Measurements from ENCODE around the gene CDYL.

Gene CDYL

DNA sequence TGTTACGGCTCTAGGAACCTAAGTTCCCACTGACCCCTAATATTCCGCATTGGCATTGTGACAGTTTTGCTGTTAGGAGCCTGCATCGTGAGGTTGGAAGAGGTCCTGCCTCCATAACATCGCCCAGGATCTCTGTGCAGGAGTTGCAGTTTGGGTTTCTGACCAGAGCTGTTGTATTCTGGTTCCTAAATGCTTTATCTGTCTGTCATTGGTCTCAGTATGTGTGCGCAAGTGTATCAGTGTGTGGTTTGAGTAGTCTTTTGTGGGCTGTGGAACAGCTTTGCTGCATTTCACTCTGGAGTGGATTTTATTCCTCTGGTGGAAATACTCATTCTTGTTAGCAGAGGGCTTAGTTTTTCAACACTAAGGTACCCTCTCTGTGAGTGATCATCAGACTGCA lies 95.6 kb downstream of the CDYL start:
- Histone ChIP-seq H3K27ac (no peak overlapping the region), H3K4me3 (ENCODE audit: low read depth in 1 of 2, low read length in 1 of 2) (no peak overlapping the region), H3K4me1 (ENCODE audit: control insufficient read depth in 1 of 2, insufficient read depth in 1 of 2, low read depth in 1 of 2, low read length in 1 of 2) (no peaks in the 10 kb centered on the region), H3K27me3 (no peaks in the 10 kb centered on the region), H3K9me3 (no peaks in the 10 kb centered on the region), H3K36me3 (no peaks in the 10 kb centered on the region)
- TF ChIP-seq, protein P1, sequence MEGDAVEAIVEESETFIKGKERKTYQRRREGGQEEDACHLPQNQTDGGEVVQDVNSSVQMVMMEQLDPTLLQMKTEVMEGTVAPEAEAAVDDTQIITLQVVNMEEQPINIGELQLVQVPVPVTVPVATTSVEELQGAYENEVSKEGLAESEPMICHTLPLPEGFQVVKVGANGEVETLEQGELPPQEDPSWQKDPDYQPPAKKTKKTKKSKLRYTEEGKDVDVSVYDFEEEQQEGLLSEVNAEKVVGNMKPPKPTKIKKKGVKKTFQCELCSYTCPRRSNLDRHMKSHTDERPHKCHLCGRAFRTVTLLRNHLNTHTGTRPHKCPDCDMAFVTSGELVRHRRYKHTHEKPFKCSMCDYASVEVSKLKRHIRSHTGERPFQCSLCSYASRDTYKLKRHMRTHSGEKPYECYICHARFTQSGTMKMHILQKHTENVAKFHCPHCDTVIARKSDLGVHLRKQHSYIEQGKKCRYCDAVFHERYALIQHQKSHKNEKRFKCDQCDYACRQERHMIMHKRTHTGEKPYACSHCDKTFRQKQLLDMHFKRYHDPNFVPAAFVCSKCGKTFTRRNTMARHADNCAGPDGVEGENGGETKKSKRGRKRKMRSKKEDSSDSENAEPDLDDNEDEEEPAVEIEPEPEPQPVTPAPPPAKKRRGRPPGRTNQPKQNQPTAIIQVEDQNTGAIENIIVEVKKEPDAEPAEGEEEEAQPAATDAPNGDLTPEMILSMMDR (IDR thresholded peaks at IDR 0.05), result no peak

DNA sequence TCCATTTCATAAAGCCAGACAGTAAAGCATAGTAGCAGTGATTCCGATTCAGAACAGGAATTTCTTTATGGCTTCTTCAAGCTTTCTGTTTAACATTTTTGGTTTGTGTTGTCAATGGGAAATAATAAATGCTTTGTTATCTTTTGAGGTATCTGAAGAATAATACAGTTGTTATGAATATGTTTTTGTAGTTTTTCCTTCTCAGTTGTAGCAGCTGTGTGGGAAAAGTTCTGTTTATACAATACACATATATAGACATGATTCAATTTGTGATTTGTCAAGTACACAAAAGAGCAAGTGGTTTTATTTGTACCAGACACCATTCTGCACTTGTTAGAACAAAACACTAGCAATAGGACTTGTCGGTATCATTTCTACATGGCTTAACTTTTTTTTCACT lies 96.6 kb downstream of the CDYL start:
- H3K27me3 ChIP-seq, result no peaks in the 10 kb centered on the region
- TF ChIP-seq, protein P1 (IDR thresholded peaks at IDR 0.05), result no peak

DNA sequence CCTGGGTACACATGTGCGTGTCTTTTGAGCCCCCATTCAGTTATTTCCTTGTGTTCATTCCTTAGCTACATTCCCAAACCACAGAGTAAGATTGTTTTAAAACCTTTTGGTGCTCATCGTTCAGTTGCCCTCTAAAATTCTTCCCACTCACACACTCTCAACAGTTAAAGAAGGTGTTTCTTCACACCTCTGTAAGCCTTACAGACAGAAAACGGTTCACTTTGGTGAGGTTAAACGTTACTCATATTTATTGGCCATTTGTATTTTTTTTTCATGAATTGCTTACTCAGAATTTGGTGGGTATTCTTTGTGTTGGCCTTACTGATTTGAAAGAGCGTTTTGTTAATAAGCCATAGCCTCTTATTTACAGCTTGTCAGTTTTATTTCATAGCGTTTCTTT lies 97.7 kb downstream of the CDYL start:
- Histone ChIP-seq H3K27ac (no peak overlapping the region), H3K27me3 (no peaks in the 10 kb centered on the region), H3K36me3 (no peaks in the 10 kb centered on the region), H3K4me3 (ENCODE audit: low read depth in 1 of 2, low read length in 1 of 2) (no peak overlapping the region), H3K9me3 (no peaks in the 10 kb centered on the region), H3K4me1 (ENCODE audit: control insufficient read depth in 1 of 2, insufficient read depth in 1 of 2, low read depth in 1 of 2, low read length in 1 of 2) (no peaks in the 10 kb centered on the region)
- TF ChIP-seq, protein P1 (IDR thresholded peaks at IDR 0.05), result no peak

More for the DNA sequence above, 96.6 kb downstream of the CDYL start:
- H3K4me3 ChIP-seq (ENCODE audit: low read depth in 1 of 2, low read length in 1 of 2), result no peak overlapping the region
- H3K36me3 ChIP-seq, result no peaks in the 10 kb centered on the region
- H3K4me1 ChIP-seq (ENCODE audit: control insufficient read depth in 1 of 2, insufficient read depth in 1 of 2, low read depth in 1 of 2, low read length in 1 of 2), result no peaks in the 10 kb centered on the region
- no peaks in the 10 kb centered on the region for H3K9me3 ChIP-seq
- H3K27ac ChIP-seq, result no peak overlapping the region

DNA sequence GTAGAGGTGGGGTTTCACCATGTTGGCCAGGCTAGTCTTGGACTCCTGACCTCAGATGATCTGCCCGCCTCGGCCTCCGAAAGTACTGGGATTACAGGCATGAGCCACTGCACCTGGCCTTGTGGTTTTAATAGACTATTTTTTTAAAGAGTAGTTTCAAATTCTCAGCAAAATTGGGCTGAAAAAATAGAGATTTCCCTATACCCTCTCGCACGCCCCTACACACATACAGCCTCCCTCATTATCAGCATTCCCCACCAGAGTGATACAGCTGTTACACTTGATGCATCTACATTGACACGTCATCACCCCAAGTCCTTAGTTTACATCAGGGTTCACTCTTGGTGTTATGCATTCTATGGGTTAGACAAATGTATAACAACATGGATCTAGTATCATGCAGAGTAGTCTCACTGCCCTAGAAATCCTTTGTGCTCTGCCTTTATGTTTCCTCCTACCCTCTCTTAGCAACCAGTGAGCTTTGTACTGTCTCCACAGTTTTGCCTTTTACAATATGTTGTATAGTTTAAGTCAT lies 103.6 kb downstream of the CDYL start:
- H3K27me3 ChIP-seq, result no peaks in the 10 kb centered on the region
- no peak overlapping the region for H3K27ac ChIP-seq
- H3K9me3 ChIP-seq, result no peaks in the 10 kb centered on the region
- no peak overlapping the region for H3K4me3 ChIP-seq (ENCODE audit: low read depth in 1 of 2, low read length in 1 of 2)
- H3K36me3 ChIP-seq, result no peaks in the 10 kb centered on the region
- TF ChIP-seq, protein P1 (IDR thresholded peaks at IDR 0.05), result no peak
- no peaks in the 10 kb centered on the region for H3K4me1 ChIP-seq (ENCODE audit: control insufficient read depth in 1 of 2, insufficient read depth in 1 of 2, low read depth in 1 of 2, low read length in 1 of 2)

DNA sequence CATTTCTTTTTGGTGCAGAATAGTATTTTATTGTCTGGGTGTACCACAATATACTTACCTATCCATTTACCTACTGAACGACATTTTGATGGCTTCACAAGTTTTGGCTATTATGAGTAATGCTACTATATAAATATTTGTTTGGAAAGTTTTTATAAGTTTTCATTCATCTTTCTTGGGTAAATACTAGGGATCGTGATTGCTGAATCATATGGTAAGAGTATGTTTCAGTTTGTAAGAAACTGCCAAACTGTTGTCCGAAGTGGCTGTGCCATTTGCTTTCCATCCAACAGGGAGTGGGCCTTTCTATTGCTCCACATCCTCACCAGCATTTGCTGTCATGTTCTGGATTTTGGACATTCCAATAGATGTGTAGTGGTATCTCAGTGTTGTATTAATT lies 104.2 kb downstream of the CDYL start:
- H3K27me3 ChIP-seq, result no peaks in the 10 kb centered on the region

More for the DNA sequence above, 104.2 kb downstream of the CDYL start:
- H3K4me3 ChIP-seq (ENCODE audit: low read depth in 1 of 2, low read length in 1 of 2), result no peak overlapping the region
- H3K9me3 ChIP-seq, result no peaks in the 10 kb centered on the region
- TF ChIP-seq, protein P1 (IDR thresholded peaks at IDR 0.05), result no peak
- no peaks in the 10 kb centered on the region for H3K4me1 ChIP-seq (ENCODE audit: control insufficient read depth in 1 of 2, insufficient read depth in 1 of 2, low read depth in 1 of 2, low read length in 1 of 2)
- H3K36me3 ChIP-seq, result no peaks in the 10 kb centered on the region
- no peak overlapping the region for H3K27ac ChIP-seq

Data from neutrophil (primary cell).